Activated CD4-positive, alpha-beta T cell treated with anti-CD3 and anti-CD28 coated beads, Interleukin-2, amount 50 U/mL, for 16 hours (primary cell): ENCODE measurements around the gene ATG9B.

Experiments used
- DNase-seq: peaks from one replicate; pipeline ENCODE4 v3.0.0-alpha.2; 2020

Gene ATG9B

GRCh38 chr7:150977382-150978125 is 46.7 kb downstream of the ATG9B start:
- no peak for DNase-seq

- DNase-seq, result no peak
Measured at GRCh38 chr7:150976529-150977381, 47.5 kb downstream of the ATG9B start.

- DNase-seq, result no peak
Measured at GRCh38 chr7:150975536-150976319, 48.6 kb downstream of the ATG9B start.

- DNase-seq, result peak; percentile 78
Measured at GRCh38 chr7:150974468-150975391, 49.6 kb downstream of the ATG9B start.

GRCh38 chr7:150973571-150974451 is 50.5 kb downstream of the ATG9B start:
- no peak for DNase-seq

- DNase-seq, result no peak
Measured at GRCh38 chr7:150972741-150973140, 51.6 kb downstream of the ATG9B start.

GRCh38 chr7:150972023-150972468 is 52.2 kb downstream of the ATG9B start:
- no peak for DNase-seq

GRCh38 chr7:150971242-150972022 is 52.9 kb downstream of the ATG9B start:
- DNase-seq, result no peak

- no peak for DNase-seq
Measured at GRCh38 chr7:150970424-150970823, 53.9 kb downstream of the ATG9B start.

- DNase-seq, result no peak
Measured at GRCh38 chr7:150969475-150969874, 54.8 kb downstream of the ATG9B start.

- DNase-seq, result no peak
Measured at GRCh38 chr7:150968734-150969372, 55.4 kb downstream of the ATG9B start.

GRCh38 chr7:150968056-150968733 is 56.1 kb downstream of the ATG9B start:
- DNase-seq, result no peak

- DNase-seq, result no peak
Measured at GRCh38 chr7:150967349-150967748, 56.9 kb downstream of the ATG9B start.

- DNase-seq, result no peak
Measured at GRCh38 chr7:150966002-150966401, 58.3 kb downstream of the ATG9B start.

- no peak for DNase-seq
Measured at GRCh38 chr7:150965273-150965830, 58.9 kb downstream of the ATG9B start.
